ENCODE results near the gene JCAD. TPM values are rescaled to one million over a fixed set of nuclear protein-coding genes. Genes with fewer than 3 reads are reported as not detected.

Gene JCAD
- polyA plus RNA-seq, 1 of the 3 experiments (the other 2 are of a cell fraction) = 19.0 TPM

DNA sequence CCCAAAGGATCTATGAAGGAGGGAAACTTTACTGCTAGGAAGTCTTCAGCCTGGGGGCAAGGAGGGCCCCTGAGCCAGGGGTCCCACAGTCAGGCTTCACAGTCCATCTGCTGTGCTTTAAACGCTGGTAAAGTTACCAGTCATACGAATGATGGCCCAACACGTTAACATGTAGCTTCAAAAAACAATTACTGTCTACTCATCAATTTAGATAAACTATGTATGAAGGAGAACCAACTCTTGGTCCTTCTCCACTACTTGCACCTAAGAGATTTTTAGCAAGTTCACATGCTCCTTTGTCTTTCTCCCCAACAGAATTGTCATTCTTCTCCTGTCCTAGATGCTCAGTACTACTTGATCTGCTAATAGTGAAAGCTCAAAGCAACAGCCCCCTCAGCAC is 16.6 kb downstream of the JCAD start (continued):
- TF ChIP-seq GABPA (IDR thresholded peaks at IDR 0.05; ENCODE audit: low read depth) = no peak

DNA sequence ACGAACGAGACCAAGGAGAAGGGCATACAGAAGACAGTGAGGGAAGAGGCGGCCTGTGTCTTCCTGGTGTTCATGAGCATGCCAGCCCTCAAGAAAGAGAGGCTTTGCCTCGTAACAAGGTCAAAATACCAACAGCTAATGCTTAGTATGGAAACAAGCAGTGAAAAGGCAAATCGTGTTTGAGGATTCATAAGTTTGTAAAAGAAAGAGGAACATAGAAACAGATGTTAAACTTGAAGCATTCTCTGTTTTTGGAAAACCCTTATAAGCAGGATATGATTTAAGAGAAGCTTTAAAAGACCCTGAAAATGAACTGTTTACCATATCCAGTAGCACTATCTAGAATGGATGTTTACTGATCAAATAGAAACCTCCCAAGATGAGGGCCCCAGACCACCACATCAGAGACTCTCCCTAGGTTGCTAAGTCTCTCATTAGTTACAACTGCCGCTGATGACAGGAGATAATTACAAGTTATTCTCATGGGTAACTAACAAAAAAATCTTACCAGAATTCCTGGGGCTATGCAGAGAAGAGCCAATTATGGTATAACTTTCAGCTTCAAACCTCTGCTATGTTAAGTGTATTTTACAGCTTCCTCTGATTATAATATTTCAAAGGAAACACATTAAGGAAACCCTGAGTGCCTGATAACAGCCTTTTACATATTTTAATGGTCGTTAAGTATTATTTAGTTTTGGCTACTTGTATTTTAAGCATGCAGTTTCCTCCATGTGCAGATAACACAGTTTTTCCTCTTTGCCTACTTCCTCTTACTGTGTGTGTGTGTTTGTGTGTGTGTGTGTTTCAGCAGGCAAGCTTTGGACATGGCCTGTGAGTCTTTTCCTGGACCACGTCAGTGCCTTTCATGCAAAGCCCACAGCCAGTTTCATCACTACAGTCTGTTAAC is 17.9 kb downstream of the JCAD start:
- POLR2A ChIA-PET = no interaction called here
- Histone ChIP-seq H3K4me2 (no peak overlapping the region), H3K9ac (no peak overlapping the region), H3K79me2 (ENCODE audit: insufficient read depth) (peaks cover 100% of the 10 kb centered on the region), H3K9me2 (no peaks in the 10 kb centered on the region), H3K9me3 (no peaks in the 10 kb centered on the region), H2AFZ (ENCODE audit: low read depth) (no peak overlapping the region), H4K20me1 (ENCODE audit: insufficient read depth) (peaks cover 96% of the 10 kb centered on the region), H3K4me3 (ENCODE audit: low read depth in 2 of 2, low read length in 1 of 2) (no peak overlapping the region), H3K27ac (ENCODE audit: low read depth in 2 of 2, low read length in 1 of 2) (no peak overlapping the region), H3K27me3 (ENCODE audit: insufficient read depth) (no peaks in the 10 kb centered on the region), H3F3A (replicated peaks; ENCODE audit: insufficient read depth) (peaks cover 4% of the 10 kb centered on the region), H3K36me3 (replicated peaks in 1 of 2; ENCODE audit: control insufficient read depth in 1 of 2, insufficient read depth in 2 of 2, low read length in 1 of 2) (peaks cover 83 to 84% of the 10 kb centered on the region in 2 experiments), H3K4me1 (ENCODE audit: control insufficient read depth in 1 of 2, insufficient read depth in 2 of 2, low read depth in 1 of 2, low read length in 1 of 2) (peaks cover 0 to 8% of the 10 kb centered on the region in 2 experiments; a peak in 1 of 4 replicates)
- DNase-seq = no peak
- TF ChIP-seq, protein P1, sequence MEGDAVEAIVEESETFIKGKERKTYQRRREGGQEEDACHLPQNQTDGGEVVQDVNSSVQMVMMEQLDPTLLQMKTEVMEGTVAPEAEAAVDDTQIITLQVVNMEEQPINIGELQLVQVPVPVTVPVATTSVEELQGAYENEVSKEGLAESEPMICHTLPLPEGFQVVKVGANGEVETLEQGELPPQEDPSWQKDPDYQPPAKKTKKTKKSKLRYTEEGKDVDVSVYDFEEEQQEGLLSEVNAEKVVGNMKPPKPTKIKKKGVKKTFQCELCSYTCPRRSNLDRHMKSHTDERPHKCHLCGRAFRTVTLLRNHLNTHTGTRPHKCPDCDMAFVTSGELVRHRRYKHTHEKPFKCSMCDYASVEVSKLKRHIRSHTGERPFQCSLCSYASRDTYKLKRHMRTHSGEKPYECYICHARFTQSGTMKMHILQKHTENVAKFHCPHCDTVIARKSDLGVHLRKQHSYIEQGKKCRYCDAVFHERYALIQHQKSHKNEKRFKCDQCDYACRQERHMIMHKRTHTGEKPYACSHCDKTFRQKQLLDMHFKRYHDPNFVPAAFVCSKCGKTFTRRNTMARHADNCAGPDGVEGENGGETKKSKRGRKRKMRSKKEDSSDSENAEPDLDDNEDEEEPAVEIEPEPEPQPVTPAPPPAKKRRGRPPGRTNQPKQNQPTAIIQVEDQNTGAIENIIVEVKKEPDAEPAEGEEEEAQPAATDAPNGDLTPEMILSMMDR (IDR thresholded peaks at IDR 0.05) = no peak
- no peak for TF ChIP-seq FOSL2 (IDR thresholded peaks at IDR 0.05; ENCODE audit: borderline replicate concordance, low read depth)
- no peak for TF ChIP-seq YY1 (IDR thresholded peaks at IDR 0.05; ENCODE audit: low read depth)
- no peak for TF ChIP-seq TAF1 (IDR thresholded peaks at IDR 0.05; ENCODE audit: borderline replicate concordance, low read depth, low read length)
- TF ChIP-seq, protein P2, sequence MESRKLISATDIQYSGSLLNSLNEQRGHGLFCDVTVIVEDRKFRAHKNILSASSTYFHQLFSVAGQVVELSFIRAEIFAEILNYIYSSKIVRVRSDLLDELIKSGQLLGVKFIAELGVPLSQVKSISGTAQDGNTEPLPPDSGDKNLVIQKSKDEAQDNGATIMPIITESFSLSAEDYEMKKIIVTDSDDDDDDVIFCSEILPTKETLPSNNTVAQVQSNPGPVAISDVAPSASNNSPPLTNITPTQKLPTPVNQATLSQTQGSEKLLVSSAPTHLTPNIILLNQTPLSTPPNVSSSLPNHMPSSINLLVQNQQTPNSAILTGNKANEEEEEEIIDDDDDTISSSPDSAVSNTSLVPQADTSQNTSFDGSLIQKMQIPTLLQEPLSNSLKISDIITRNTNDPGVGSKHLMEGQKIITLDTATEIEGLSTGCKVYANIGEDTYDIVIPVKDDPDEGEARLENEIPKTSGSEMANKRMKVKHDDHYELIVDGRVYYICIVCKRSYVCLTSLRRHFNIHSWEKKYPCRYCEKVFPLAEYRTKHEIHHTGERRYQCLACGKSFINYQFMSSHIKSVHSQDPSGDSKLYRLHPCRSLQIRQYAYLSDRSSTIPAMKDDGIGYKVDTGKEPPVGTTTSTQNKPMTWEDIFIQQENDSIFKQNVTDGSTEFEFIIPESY (IDR thresholded peaks at IDR 0.05; ENCODE audit: borderline replicate concordance, low read depth) = no peak
- TF ChIP-seq, protein P3, sequence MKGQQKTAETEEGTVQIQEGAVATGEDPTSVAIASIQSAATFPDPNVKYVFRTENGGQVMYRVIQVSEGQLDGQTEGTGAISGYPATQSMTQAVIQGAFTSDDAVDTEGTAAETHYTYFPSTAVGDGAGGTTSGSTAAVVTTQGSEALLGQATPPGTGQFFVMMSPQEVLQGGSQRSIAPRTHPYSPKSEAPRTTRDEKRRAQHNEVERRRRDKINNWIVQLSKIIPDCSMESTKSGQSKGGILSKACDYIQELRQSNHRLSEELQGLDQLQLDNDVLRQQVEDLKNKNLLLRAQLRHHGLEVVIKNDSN (IDR thresholded peaks at IDR 0.05; ENCODE audit: borderline replicate concordance, low read depth) = no peak
- TF ChIP-seq ELF1 (IDR thresholded peaks at IDR 0.05) = no peak
- TF ChIP-seq RXRA (IDR thresholded peaks at IDR 0.05; ENCODE audit: borderline replicate concordance, low read depth) = no peak
- TF ChIP-seq FOXJ3 (CRISPR knock-in tag; IDR thresholded peaks at IDR 0.05) = no peak
- no peak for TF ChIP-seq FOXM1 (IDR thresholded peaks at IDR 0.05; ENCODE audit: low read depth)
- TF ChIP-seq RCOR1 (IDR thresholded peaks at IDR 0.05; ENCODE audit: low read length) = no peak
- TF ChIP-seq, protein P4, sequence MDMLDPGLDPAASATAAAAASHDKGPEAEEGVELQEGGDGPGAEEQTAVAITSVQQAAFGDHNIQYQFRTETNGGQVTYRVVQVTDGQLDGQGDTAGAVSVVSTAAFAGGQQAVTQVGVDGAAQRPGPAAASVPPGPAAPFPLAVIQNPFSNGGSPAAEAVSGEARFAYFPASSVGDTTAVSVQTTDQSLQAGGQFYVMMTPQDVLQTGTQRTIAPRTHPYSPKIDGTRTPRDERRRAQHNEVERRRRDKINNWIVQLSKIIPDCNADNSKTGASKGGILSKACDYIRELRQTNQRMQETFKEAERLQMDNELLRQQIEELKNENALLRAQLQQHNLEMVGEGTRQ (IDR thresholded peaks at IDR 0.05; ENCODE audit: borderline replicate concordance, low read depth, low read length) = no peak
- TF ChIP-seq, protein P5, sequence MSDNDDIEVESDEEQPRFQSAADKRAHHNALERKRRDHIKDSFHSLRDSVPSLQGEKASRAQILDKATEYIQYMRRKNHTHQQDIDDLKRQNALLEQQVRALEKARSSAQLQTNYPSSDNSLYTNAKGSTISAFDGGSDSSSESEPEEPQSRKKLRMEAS (IDR thresholded peaks at IDR 0.05; ENCODE audit: low read depth) = no peak
- no peak for TF ChIP-seq GATA2 (CRISPR knock-in tag; IDR thresholded peaks at IDR 0.05)
- TF ChIP-seq TCF12 (IDR thresholded peaks at IDR 0.05) = no peak
- CTCF ChIA-PET = interaction anchor here (0.6 to 0.9 kb wide), 2 partner anchors 19 to 199 kb away, joined by 3 read pairs; no protein-coding TSS in a partner anchor
- 88% methylated on average over 8 of the region's 8 CpGs for WGBS (ENCODE audit: low lambda C conversion rate)
